Activated CD8-positive, alpha-beta memory T cell treated with anti-CD3 and anti-CD28 coated beads, Interleukin-2, amount 50 U/mL, for 48 hours (primary cell): ENCODE data around the gene IL1RAPL2.
"Not testable (repeated sequence)": the region's sequence is repeated elsewhere in the genome, so short reads cannot be mapped to it uniquely, and the experiment has no call there.

ENCODE experiments used
- DNase-seq: peaks from one replicate; pipeline ENCODE4 v3.0.0-alpha.2; 2020

The IL1RAPL2 gene

DNA sequence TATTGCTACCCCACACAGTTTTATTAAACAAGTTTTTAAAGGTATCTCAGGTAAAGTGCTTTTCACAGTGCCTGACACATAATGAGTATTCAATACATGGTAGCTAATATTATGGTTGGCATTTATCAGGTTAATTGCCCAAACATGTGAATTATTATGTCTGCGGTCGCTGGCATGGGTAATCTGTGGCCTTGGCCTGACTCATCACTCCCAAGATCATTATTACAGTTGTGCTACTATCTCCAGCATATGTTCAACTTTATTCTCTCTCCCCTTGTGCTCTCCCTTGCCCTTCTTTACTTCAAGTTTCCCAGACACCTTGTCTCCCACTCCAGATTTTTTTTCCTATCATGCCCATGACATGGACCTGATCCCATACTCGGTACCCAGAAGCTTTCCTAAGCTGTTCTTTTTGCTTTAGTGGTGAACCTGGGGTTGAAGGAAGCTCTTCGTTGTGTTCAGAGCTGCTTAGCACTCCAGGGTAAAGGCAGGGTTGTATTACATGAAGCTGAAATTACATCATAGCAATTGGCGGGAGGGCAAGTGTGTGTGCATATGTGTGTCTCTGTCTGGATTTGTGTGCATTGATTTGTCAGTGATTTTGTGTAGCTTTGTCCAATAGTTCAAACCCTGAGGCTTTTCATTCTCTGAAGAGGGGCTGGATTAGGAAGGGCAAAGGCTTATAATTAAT lies 1079.8 kb downstream of the IL1RAPL2 start:
- no peak for DNase-seq

DNA sequence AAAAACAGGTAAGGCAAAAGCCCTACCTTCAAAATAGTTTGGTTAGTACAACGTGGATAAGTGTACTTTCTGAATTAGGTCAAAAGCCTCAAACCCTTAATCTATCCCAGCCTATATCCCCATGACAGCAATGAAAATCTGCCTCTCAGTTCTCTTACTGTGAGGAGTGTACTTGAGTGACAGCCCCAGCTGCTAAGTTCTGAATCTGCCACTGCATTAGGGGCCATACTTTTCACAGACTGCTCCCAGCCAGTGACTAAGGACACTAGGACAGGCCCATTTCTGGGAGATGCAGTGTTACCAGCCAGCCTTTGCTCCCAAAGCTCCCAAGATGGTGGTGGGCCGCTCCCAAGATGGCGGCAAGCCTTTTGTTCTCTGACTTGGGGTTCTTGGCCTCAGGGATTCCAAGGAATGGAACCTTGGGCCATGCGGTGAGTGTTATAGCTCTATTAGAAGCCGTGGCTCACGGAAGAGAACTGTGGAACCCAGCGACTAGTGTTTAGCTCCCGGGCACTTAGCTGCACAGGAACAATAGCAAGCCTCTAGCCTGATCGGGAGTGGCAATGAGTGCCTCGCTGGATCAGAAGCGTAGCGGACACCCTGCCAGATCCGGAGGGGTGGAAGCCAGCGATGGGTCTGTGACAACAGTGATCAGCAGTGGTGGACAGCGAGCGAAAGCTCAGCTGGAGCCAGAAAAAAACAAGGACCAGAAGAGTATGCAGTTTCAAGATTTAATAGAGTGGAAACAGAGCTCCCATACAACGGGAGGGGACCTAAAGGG lies 1080.8 kb downstream of the IL1RAPL2 start:
- DNase-seq: no peak

DNA sequence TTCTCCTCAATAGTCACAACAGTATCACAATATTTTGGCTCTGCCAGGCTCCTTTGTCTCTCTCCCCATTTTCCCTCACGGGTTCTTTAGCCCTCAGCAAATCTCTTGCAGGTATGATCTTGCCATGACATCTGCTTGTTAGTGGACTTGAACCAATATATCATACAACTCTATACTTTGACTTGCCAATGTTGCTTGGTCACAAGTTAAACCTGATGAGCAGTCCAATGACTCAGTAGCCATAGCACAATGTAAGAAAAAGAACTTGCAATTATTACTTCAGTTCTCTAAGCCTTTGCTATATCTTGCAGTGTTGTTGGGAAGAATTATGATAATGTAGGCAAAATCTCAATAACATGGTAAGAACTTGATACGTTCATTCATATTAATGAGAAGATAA lies 1081.8 kb downstream of the IL1RAPL2 start:
- DNase-seq: no peak

DNA sequence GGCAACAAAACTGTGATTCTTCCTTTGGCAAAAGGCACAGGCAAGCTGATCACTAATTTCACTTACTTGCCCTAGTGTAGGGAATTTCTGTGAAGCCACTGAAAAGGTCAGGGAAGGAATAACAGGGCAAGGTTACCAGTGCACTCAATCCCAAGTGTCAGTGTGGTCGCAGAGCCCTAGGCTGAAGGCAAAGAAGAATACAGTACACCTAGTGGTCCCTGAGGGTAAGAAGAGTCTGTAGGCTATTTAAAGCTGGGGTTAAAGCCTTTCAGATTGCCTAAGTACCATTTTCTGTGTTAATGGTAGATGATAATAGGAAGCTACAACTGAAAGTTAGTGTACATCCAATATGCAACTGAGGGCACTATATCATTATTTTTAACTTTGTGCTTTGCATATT lies 1082.7 kb downstream of the IL1RAPL2 start:
- DNase-seq: no peak

DNA sequence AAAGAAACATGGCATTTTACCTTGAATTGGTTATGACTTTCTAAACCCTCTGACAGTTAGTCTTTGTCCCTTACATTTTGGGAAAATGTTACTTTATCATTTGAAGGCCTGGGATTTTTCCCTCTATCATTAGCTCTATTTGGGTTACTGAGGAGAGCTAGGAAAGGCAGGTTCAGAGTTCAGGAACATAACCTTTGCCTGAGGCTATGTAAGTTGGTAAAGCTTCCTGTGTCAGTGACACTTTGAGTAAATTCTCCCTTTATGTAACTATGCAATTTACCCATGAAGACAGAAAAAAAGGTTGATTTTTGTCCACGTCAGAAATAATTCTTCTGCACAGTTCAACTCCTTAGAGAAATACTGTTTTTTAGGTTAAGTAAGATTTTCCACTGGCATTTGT lies 1084.6 kb downstream of the IL1RAPL2 start:
- no peak for DNase-seq

DNA sequence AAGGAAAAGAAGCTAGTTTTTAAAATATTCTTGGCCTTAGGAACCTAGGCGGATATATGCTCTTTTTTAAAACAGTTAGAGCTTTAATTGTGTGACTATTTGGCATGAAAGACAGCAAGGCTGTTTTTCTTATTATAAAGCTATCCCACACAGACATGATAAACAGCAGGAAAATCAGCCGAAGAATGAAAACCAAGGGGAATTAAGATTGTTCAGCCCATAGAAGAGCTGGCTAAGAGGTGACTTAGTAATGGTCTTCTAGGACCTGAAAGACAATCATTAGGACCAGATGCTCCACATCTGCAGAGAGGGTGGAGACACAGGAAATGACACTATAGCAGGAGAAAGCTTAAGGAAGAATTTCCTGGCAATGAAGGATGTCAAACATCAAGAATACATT lies 1085.0 kb downstream of the IL1RAPL2 start:
- DNase-seq: no peak

DNA sequence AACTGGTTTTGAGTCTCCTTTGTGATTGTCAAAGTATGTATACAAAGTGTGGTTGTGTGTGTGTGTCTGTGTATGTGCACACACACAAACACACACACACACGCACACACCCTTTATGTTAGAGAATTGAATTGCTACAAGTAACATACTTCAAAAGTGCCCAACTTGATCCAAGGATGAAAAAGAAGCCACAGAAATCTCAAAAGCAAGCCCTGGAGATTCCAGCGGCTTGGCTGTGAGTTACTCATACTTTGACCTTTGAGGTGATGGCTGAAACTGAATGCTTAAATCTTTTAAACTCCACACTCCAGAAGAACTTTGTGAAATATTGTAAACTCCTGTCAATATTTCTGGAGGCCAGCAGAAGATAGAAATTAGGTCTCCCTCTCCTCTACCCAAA lies 1087.9 kb downstream of the IL1RAPL2 start:
- DNase-seq: no peak

DNA sequence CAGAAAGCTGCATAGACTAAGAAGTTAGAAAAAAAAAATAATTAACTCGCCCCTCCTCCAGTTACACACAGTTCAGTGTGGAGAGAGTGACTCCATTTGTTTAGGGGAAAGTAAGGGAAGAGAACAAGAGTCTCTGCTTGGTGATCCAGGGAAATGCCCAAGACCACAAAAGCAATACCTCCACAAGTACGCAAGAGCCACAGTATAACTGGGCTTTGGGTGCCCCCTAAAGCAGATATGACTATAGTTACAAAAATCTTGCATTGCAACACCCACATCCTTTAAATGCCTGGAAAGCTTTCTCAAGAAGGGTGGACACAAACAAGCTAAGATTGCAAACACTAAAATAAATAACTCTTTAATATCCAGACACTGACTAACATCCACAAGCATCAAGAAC lies 1092.1 kb downstream of the IL1RAPL2 start:
- no peak for DNase-seq

DNA sequence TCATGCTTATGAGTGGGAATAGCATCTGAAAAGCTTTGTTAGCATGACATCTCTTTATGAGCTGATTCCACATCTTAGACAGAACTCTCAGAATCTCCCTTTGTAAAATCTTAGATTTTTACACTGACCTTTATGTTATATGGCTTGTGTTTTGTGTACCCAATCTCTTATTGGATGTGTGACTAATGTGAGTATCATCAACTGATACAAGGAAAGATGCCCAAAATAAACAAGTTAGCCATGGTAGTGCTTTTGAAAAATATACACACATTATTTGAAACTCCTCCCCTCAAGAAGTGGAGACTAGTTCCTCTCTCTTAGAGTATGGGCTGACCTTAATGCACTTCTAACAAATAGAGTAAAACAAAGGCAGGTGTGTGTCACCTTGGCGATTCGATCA lies 1096.2 kb downstream of the IL1RAPL2 start:
- DNase-seq: no peak

DNA sequence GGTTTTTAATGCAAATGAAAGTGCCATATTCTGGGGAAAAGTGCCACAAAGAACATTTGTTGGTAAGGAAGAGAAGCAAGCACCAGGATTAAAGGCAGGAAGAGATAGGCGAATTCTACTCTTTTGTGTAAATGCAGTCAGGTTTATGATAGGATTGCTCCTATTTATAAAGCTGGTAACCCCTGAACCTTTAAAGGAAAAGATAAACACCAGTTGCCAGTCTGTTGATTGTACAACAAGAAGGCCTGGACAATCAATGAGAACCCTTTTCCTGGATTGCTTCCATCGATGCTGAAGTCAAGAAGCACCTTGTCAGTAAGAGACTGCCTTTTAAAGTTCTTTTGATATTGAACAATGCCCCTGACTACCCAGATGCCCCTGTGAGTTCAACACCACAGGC lies 1098.2 kb downstream of the IL1RAPL2 start:
- no peak for DNase-seq

DNA sequence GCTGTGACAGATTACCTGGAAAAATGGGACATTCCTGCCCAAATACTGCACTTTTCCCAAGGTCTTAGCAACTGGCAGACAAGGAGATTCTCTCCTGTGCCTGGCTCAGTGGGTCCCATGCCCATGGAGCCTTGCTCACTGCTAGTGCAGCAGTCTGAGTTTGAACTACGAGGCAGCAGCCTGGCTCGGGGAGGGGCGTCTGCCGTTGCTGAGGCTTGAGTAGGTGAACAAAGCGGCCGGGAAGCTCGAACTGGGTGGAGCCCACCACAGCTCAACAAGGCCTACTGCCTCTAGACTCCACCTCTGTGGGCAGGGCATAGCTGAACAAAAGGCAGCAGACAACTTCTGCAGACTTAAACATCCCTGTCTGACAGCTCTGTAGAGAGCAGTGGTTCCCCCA lies 1118.3 kb downstream of the IL1RAPL2 start:
- DNase-seq: not testable (repeated sequence)

DNA sequence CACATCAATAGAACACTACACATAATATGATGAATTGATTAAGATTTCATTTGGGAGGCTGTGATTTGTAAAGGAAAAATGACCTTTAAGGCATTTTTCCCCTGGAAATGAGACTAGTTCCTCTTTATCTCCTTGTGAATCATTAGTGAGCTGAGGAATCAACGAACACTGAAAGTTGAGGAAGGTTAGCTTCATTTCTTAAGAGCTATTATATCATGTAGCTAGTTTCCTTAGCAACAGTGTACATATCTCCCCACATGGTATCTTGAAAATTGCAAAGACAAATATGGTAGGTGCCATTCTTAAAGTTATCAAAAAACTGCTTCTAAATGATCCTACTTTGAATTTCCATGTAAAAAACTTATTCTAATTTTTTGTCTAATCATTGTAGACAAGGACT lies 1128.8 kb downstream of the IL1RAPL2 start:
- no peak for DNase-seq

DNA sequence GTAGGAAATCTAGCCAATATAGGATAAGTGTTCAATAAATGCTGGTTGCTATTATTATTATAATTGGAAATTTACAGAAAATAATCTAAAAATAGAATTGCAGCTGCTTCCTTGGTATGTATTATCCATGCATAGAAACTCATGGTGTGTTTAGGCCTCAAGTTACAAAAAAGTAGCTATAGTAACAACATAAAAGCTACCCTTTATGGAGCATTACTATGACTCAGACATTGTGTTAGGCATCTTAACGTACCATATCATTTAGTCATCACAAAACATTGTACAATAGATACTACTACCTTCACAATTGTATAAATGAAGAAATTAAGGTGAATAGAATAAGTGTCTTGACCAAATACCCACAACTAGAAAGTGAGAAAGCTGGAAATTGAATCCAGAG lies 1129.5 kb downstream of the IL1RAPL2 start:
- DNase-seq: no peak

DNA sequence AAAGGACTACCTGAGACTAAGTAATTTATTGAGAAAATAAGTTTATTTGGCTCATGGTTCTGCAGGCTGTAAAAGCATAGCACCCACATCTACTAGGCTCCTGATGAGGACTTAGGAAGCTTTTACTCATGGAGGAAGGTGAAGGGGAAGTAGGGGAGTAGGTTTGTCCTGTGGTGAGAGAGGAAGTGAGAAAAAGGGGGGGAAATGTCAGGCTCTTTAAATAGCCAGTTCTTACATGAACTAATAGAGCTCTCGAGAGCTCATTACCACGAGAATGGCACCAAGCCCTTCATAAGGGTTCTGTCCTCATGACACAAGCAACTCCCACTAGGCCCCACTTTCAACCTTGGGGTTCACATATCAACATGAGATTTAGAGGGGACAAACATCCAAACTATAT lies 1130.9 kb downstream of the IL1RAPL2 start:
- no peak for DNase-seq

DNA sequence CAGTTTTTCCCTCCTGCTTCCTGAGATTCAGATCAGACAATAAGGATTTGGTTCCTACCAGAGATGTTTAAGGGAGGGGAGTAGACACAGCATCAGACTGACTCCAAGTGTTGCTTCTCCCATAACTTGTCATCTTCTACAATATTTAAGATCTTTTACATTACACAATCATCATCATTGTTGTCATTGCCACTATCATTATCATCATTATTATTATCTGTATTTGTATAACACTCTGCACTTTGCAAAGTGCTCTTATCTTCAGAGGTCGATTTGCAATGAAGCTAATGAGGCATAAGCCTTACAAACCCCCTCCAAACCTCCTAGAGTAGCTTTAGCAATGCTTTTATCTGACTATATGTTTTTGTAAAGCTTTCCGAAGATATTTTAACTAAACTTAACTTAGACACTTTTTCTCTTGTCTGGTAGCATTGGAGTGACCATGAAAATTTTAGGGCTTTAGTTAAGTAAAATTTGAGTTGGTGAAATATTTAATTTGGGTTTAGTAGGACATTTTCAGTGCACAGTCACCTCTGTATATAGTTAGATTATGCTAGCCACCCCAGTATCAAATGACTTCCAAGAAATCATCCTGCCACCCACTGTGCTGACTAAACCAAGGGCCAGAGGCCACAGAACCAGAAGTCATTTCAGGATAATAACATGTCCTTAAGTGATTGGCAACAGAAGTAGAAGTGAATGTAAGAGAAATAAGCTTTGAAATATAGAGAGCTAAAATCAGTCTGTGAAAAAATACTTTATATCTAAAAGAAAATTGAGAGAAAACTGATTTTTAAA lies 1132.2 kb downstream of the IL1RAPL2 start:
- no peak for DNase-seq

DNA sequence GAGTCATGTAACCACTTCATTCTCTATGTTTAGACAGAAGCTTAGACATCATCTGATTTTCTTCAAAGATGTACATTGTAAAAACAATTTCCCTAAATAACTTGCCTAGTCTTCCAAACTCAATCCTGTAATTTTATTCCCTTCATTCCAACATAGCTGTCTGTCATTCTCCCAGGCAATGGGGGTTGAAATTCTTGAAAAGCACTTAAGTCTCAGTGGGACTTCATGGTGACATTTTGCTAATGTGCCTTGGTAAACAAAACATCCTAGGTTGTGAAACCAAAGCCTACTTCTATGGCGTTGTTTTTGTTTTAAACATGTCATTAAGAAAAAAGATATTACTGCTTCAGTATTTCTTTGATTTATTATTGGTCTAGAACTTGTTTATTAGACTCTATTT lies 1134.3 kb downstream of the IL1RAPL2 start:
- DNase-seq: no peak

DNA sequence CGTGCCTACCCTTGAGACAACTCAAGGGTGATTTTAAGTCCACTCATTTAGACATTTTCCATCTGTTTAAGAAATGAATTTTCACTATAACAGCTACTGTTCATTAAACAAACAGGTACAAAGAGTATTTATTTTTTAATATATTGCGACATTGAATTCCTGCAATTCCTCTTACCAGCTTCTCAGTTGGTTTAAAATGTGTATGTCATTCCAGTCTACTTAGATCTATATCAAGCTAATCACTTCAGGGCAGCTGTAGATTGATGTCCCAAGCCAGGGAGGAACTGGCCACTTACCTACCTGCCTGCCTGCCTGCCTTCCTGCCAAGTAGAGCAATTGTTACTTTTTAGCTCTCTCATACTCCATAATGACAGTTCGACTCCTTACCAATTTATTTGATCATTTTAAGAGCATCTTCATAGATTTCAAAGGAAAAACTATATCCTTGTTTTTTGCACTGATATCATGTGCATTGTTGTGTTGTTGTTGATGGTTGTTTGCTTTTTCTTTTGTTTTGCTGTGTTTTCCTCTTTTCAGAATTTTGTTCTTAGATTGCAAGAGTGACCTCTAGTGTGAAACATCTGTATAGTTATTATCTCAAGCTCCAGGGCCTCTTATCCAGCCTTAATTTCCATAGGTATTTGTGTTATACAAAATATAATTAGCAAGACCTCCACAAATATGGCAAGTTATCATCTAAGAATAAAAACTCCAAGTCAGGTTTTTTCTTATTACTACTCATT lies 1135.5 kb downstream of the IL1RAPL2 start:
- no peak for DNase-seq

DNA sequence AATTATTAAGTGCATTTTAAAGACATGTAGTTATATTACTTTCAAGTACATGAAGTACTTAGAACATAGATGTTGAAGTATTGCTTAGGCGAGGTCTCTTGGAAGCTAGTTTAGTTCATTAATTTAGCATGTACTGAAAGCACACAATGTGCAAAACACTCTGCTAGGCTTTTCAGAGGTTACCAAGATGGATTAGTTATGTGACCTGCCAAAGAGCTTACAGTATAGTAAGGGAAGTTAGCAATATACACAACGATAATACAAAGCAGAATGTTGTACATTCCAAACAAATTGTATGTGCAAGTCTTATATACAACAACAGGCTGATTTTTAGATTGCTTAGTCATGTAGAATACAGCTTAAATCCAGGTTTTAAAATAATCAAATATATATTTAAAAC lies 1137.9 kb downstream of the IL1RAPL2 start:
- DNase-seq: no peak

DNA sequence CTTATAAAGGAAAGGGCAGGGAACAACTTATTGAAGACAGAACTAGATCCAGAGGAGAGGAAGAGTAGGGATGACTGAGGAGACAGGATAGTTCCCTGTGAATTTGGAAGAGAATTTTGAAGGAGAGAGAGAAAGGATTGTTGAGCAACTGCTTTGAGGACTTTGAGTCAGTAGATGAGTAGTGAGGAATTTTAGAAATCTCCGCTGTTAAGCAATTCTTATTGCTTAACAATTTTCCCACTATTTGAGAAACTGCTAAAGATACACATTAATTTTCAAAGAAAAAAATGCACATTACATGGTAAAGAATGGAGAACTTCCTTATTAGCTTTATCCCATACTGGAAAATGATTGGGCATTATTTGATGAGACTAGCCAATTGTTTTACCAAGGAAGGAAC lies 1140.0 kb downstream of the IL1RAPL2 start:
- no peak for DNase-seq

DNA sequence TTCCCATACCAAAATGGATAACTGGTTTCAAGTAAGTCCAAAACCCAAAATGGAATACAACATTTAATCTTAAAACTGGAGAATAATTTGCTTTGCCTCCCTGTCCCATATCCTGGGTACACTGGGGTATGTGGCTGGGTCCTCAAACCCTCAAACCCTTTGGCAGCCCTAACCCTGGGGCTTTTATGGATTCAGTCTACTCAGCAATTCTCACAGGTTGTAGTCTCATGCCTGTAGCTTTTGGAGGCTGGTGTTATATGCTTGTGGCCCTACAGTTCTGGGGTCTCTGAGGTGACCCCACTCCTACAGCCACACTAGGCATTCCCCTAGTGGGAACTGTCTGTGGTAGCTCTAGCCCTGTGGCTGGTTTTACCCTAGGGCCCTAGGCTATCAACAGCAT lies 1145.8 kb downstream of the IL1RAPL2 start:
- DNase-seq: no peak

DNA sequence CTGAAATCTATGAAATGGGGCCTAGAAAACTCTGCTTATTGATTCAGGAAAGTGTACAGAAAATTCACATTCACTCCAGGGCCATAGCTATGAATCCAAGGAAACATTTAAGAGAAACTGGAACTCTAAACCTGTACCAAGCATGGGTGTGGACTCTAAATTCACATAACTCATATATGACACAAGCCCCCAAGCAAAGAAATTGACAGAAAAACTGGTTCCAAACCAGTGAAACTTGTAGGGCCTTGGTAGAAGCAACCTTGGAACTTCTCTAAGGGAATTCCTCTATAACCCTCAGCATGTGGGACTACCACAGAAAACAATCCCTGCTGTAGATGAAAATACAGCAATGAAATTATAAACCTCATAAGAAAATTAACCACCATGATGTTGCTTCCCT lies 1149.7 kb downstream of the IL1RAPL2 start:
- DNase-seq: no peak

DNA sequence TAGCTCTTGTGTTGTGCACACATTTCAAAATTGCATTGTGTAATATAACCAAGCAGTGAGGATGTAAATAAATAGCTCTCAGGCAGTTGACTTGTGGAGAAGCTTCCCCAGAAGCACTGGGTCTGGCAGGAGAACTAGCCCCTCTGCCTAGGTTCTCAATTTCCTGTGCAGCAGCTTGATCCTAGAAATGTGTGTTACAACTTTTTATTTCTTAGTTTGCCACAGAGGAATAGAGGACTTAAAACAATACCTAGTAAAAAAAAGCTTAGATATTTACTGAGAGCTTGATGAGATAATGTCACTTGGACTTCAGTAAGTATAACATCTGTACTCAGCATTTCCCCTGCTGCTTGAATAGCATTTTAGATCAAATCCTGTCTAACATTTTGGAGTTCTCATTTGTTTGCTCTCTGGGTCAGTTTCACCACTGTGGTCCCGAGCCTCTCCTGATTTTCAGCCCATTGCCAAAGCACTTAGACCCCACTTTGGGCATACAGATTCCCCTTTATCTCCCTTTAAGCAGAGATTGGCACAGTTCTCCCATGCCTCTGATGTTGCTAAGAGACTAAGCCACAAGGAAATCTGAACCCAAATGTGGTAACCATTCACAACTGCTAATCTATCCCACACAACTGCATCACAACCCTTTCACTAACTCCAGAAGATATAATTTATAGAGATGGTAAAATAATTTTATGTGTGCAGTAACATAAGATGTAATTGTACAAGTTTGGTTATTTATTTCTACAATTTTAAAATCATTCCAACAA lies 1158.2 kb downstream of the IL1RAPL2 start:
- DNase-seq: no peak
